Muscle layer of duodenum (tissue), 2 donors: ENCODE measurements around the gene LIPA.
"Not testable (repeated sequence)": the region's sequence is repeated elsewhere in the genome, so short reads cannot be mapped to it uniquely, and the experiment has no call there.

ENCODE experiments used
- H3K27ac ChIP-seq: one replicate; pipeline ENCODE4 v1.7.0; 2013; ENCODE audit warnings: mild to moderate bottlenecking, low read length
- H3K27me3 ChIP-seq: one replicate; pipeline ENCODE4 v1.7.0; 2013; ENCODE audit warnings: low read depth, mild to moderate bottlenecking, control low read depth, low read length
- H3K36me3 ChIP-seq, 2 donors: one replicate each; pipeline ENCODE4 v1.7.0; 2013; ENCODE audit warnings: low read length in 2 of 2, control low read depth in 1 of 2, mild to moderate bottlenecking in 1 of 2; ENCODE audit not compliant: insufficient read depth in 2 of 2, control insufficient read depth in 1 of 2
- H3K4me1 ChIP-seq, 2 donors: one replicate each; pipeline ENCODE4 v1.7.0; 2013; ENCODE audit warnings: low read length in 2 of 2, mild to moderate bottlenecking in 2 of 2, control low read depth in 1 of 2, moderate library complexity in 1 of 2; ENCODE audit not compliant: insufficient read depth in 2 of 2, control insufficient read depth in 1 of 2
- H3K4me3 ChIP-seq, 2 donors: one replicate each; pipeline ENCODE4 v1.7.0; 2013; ENCODE audit warnings: low read length in 2 of 2, low read depth in 1 of 2, mild to moderate bottlenecking in 1 of 2
- H3K9me3 ChIP-seq, 2 donors: one replicate each; pipeline ENCODE4 v1.7.0; 2013; ENCODE audit warnings: low read length in 2 of 2, control low read depth in 1 of 2, mild to moderate bottlenecking in 1 of 2; ENCODE audit not compliant: control insufficient read depth in 1 of 2
- donor health status: healthy.

LIPA gene

GRCh38 chr10:89251409-89252224, at the start of gene LIPA:
LIPA (minus strand) TSS chr10:89251775; CDS start chr10:89247648, 4,127 bp downstream.
- peak within 1 kb of the TSS; percentile 64 for H3K27ac ChIP-seq
- peak within 1 kb of the TSS; percentile 83 to 97 for H3K4me3 ChIP-seq
- no peaks in the 10 kb centered on the region for H3K27me3 ChIP-seq
- no peaks in the 10 kb centered on the region for H3K9me3 ChIP-seq
- H3K36me3 ChIP-seq, result no peaks in the 10 kb centered on the region
- H3K4me1 ChIP-seq, result peaks cover 4 to 6% of the 10 kb centered on the region in 2 donors

GRCh38 chr10:89301232-89301631, 49.7 kb upstream of the LIPA start:
- H3K27me3 ChIP-seq, result no peaks in the 10 kb centered on the region
- H3K4me1 ChIP-seq, result peaks cover 10 to 28% of the 10 kb centered on the region in 2 donors
- H3K36me3 ChIP-seq, result peaks cover 3% of the 10 kb centered on the region in 2 donors
- no peaks in the 10 kb centered on the region for H3K9me3 ChIP-seq
- H3K27ac ChIP-seq, result peak overlapping the region; percentile 94
- peak overlapping the region; percentile 58 to 85 for H3K4me3 ChIP-seq

GRCh38 chr10:89299031-89299430, 47.5 kb upstream of the LIPA start:
- Histone ChIP-seq H3K4me1 (peaks cover 17 to 33% of the 10 kb centered on the region in 2 donors), H3K27me3 (no peaks in the 10 kb centered on the region), H3K4me3 (no peak overlapping the region), H3K27ac (no peak overlapping the region), H3K9me3 (no peaks in the 10 kb centered on the region), H3K36me3 (no peaks in the 10 kb centered on the region)

GRCh38 chr10:89297791-89298190, 46.2 kb upstream of the LIPA start:
- Histone ChIP-seq H3K9me3 (no peaks in the 10 kb centered on the region), H3K4me3 (no peak overlapping the region), H3K36me3 (no peaks in the 10 kb centered on the region), H3K27me3 (no peaks in the 10 kb centered on the region), H3K27ac (no peak overlapping the region), H3K4me1 (peaks cover 17 to 21% of the 10 kb centered on the region in 2 donors)

GRCh38 chr10:89297356-89297755, 45.8 kb upstream of the LIPA start:
- Histone ChIP-seq H3K36me3 (no peaks in the 10 kb centered on the region), H3K27me3 (no peaks in the 10 kb centered on the region), H3K9me3 (no peaks in the 10 kb centered on the region), H3K4me3 (no peak overlapping the region), H3K4me1 (peaks cover 16 to 17% of the 10 kb centered on the region in 2 donors), H3K27ac (no peak overlapping the region)

- Histone ChIP-seq H3K27ac (peak overlapping the region; percentile 59), H3K4me1 (peaks cover 13 to 15% of the 10 kb centered on the region in 2 donors), H3K36me3 (no peaks in the 10 kb centered on the region), H3K9me3 (no peaks in the 10 kb centered on the region), H3K27me3 (no peaks in the 10 kb centered on the region), H3K4me3 (no peak overlapping the region)
Observed at GRCh38 chr10:89296220-89296648, 44.7 kb upstream of the LIPA start.

GRCh38 chr10:89295597-89295996, 44.0 kb upstream of the LIPA start:
- peak overlapping the region; percentile 59 for H3K27ac ChIP-seq
- H3K36me3 ChIP-seq, result no peaks in the 10 kb centered on the region
- no peaks in the 10 kb centered on the region for H3K27me3 ChIP-seq
- no peaks in the 10 kb centered on the region for H3K9me3 ChIP-seq
- peaks cover 7 to 12% of the 10 kb centered on the region in 2 donors for H3K4me1 ChIP-seq
- H3K4me3 ChIP-seq, result no peak overlapping the region

GRCh38 chr10:89294721-89295239, 43.2 kb upstream of the LIPA start:
- H3K9me3 ChIP-seq, result no peaks in the 10 kb centered on the region
- H3K27me3 ChIP-seq, result no peaks in the 10 kb centered on the region
- no peak overlapping the region for H3K4me3 ChIP-seq
- peaks cover 7 to 12% of the 10 kb centered on the region in 2 donors for H3K4me1 ChIP-seq
- no peak overlapping the region for H3K27ac ChIP-seq
- no peaks in the 10 kb centered on the region for H3K36me3 ChIP-seq

- H3K4me3 ChIP-seq, H3K9me3 ChIP-seq, H3K27ac ChIP-seq, H3K27me3 ChIP-seq, H3K36me3 ChIP-seq: not testable (repeated sequence)
- H3K4me1 ChIP-seq, result peaks cover 0 to 10% of the 10 kb centered on the region in 2 donors
Observed at GRCh38 chr10:89285303-89285702, 33.7 kb upstream of the LIPA start.

- H3K36me3 ChIP-seq, H3K27me3 ChIP-seq, H3K9me3 ChIP-seq, H3K4me3 ChIP-seq: not testable (repeated sequence)
- Histone ChIP-seq H3K27ac (peak overlapping the region; percentile 85), H3K4me1 (peaks cover 0 to 10% of the 10 kb centered on the region in 2 donors)
Observed at GRCh38 chr10:89284711-89285110, 33.1 kb upstream of the LIPA start.

GRCh38 chr10:89283936-89284475, 32.4 kb upstream of the LIPA start:
- H3K9me3 ChIP-seq, result no peaks in the 10 kb centered on the region
- H3K4me3 ChIP-seq, result peak overlapping the region in 1 of 2 donors; percentile 34
- H3K36me3 ChIP-seq, result no peaks in the 10 kb centered on the region
- no peaks in the 10 kb centered on the region for H3K27me3 ChIP-seq
- H3K4me1 ChIP-seq, result peaks cover 3 to 10% of the 10 kb centered on the region in 2 donors
- H3K27ac ChIP-seq, result peak overlapping the region; percentile 85
